Camera-type eye (tissue), 1 donor: ENCODE data around the gene CACNA1F. TPM values are rescaled to one million over a fixed set of nuclear protein-coding genes. Genes with fewer than 3 reads are reported as not detected.

Experiments used
- total RNA-seq: library from RNA; depleted of rRNA; stranded (reverse); fragments of >200 nt; gene quantifications from one replicate; pipeline ENCODE4 v1.2.3, GENCODE V29; 2014

The CACNA1F gene
- total RNA-seq, result 27.9 TPM

GRCh38 chrX:49233176-49233575 lies at the start of gene CACNA1F:
Gene CACNA1F (minus strand): TSS chrX:49233340. CDS start chrX:49233309, 31 bp downstream.

GRCh38 chrX:49269767-49270248 lies 36.7 kb upstream of the CACNA1F start, which contains the start of gene PPP1R3F:
Gene PPP1R3F (plus strand): TSS chrX:49269793. CDS start chrX:49269870, 77 bp downstream.

GRCh38 chrX:49264460-49264859 lies 31.3 kb upstream of the CACNA1F start, which contains the start of gene FOXP3:
Gene FOXP3 (minus strand): TSS chrX:49264710. CDS start chrX:49258505, 6,205 bp downstream.

GRCh38 chrX:49199906-49200771 lies 33.0 kb downstream of the CACNA1F start, which contains the start of gene SYP:
Gene SYP (minus strand): TSS chrX:49200193. CDS start chrX:49200186, 7 bp downstream.

GRCh38 chrX:49186125-49187027 lies 46.8 kb downstream of the CACNA1F start, which contains the start of gene PRICKLE3:
Gene PRICKLE3 (minus strand): TSS chrX:49186373. CDS start chrX:49186297, 76 bp downstream.

GRCh38 chrX:49171752-49172279 lies 61.3 kb downstream of the CACNA1F start, which contains the start of gene PLP2:
Gene PLP2 (plus strand): TSS chrX:49171898. CDS start chrX:49172001, 103 bp downstream.

GRCh38 chrX:49162620-49163019 lies 70.5 kb downstream of the CACNA1F start, which contains the start of gene MAGIX:
Gene MAGIX (plus strand): TSS chrX:49162758. CDS start chrX:49162890, 132 bp downstream.

Other genes with a start within 250 kb of the CACNA1F start
- 46.4 TPM for gene GRIPAP1, start 231.1 kb downstream of the CACNA1F start, total RNA-seq
- gene TFE3, start 190.0 kb downstream of the CACNA1F start, total RNA-seq, result 26.9 TPM
- 5.6 TPM for gene CCDC120, start 174.3 kb downstream of the CACNA1F start, total RNA-seq
- gene PRAF2, start 159.3 kb downstream of the CACNA1F start, total RNA-seq, result 8.6 TPM
- 41.8 TPM for gene WDR45, start 153.5 kb downstream of the CACNA1F start, total RNA-seq
- gene GPKOW, start 109.6 kb downstream of the CACNA1F start, total RNA-seq, result 26.9 TPM
- gene MAGIX, start 70.6 kb downstream of the CACNA1F start, total RNA-seq, result 6.5 TPM
- gene PLP2, start 61.4 kb downstream of the CACNA1F start, total RNA-seq, result 3.4 TPM
- gene PRICKLE3, start 47.0 kb downstream of the CACNA1F start, total RNA-seq, result 6.6 TPM
- 152 TPM for gene SYP, start 33.1 kb downstream of the CACNA1F start, total RNA-seq
- gene CCDC22, start 2.1 kb upstream of the CACNA1F start, total RNA-seq, result 11.6 TPM
- not detected for gene FOXP3, start 31.4 kb upstream of the CACNA1F start, total RNA-seq
- gene PPP1R3F, start 36.5 kb upstream of the CACNA1F start, total RNA-seq, result 9.8 TPM
- gene GAGE10, start 70.3 kb upstream of the CACNA1F start, total RNA-seq, result not detected
- not detected for gene GAGE12J, start 88.7 kb upstream of the CACNA1F start, total RNA-seq
- gene GAGE13, start 98.2 kb upstream of the CACNA1F start, total RNA-seq, result not detected